HEK293 (cell line): ENCODE data around the gene NR2F1-AS1.
A peak's percentile ranks its signal among the peaks of the same experiment; 100 is the strongest.

Experiments used
- CTCF ChIA-PET: fragments of 350-600 bp; formaldehyde crosslinking; extraction: SDS; loops from one replicate; lab custom pipeline; 2021; ENCODE audit warnings: antibody characterized with exemption; lab: Yijun Ruan, JAX
- POLR2A ChIA-PET: fragments of 300-600 bp; formaldehyde crosslinking; extraction: SDS; loops from one replicate; lab custom pipeline; 2020; ENCODE audit warnings: antibody characterized with exemption, inconsistent platforms; lab: Yijun Ruan, JAX
- H3K27ac ChIP-seq: fragments of 200-500 bp; sonication (Bioruptor generic); 2 replicates; pipeline ENCODE4 v1.5.1; 2014; ENCODE audit warnings: low read depth, low read length, control low read depth, inconsistent platforms; ENCODE audit errors: extremely low read depth
- H3K36me3 ChIP-seq, 2 experiments: fragments of 200-500 bp in 1 of 2; sonication (Bioruptor generic) in 1 of 2; 1 replicate in 1 of 2; 2 replicates in 1 of 2; pipeline ENCODE4 v1.5.1; 2014 to 2017; ENCODE audit warnings: inconsistent platforms in 2 of 2, low read length in 2 of 2; ENCODE audit not compliant: control insufficient read depth in 2 of 2, insufficient read depth in 1 of 2
- H3K4me1 ChIP-seq: fragments of 200-500 bp; sonication (Bioruptor generic); 2 replicates; pipeline ENCODE4 v1.5.1; 2014; ENCODE audit warnings: mild to moderate bottlenecking, low read length, inconsistent platforms; ENCODE audit not compliant: control insufficient read depth, insufficient read depth
- H3K4me3 ChIP-seq: 2 replicates; pipeline ENCODE4 v1.5.1; 2011; ENCODE audit warnings: low read depth, mild to moderate bottlenecking, control low read depth, low read length, moderate library complexity
- H3K9me3 ChIP-seq: fragments of 200-500 bp; sonication (Bioruptor generic); 2 replicates; pipeline ENCODE4 v1.5.1; 2014; ENCODE audit warnings: low read depth, low read length, inconsistent platforms; ENCODE audit not compliant: control insufficient read depth, insufficient read depth
- GLI2 ChIP-seq: fragments of 450-650 bp; formaldehyde crosslinking; IDR thresholded peaks from 2 replicates; pipeline ENCODE4; 2017; ENCODE audit warnings: missing biosample characterization, missing genetic modification characterization, low read depth, borderline replicate concordance
- KLF7 ChIP-seq: fragments of 450-650 bp; formaldehyde crosslinking; IDR thresholded peaks from 2 replicates; pipeline ENCODE4 v1.5.1; 2016; ENCODE audit warnings: missing biosample characterization, missing genetic modification characterization, borderline replicate concordance
- SALL2 ChIP-seq: fragments of 450-650 bp; formaldehyde crosslinking; IDR thresholded peaks from 2 replicates; pipeline ENCODE4 v1.5.0; 2017; ENCODE audit warnings: missing biosample characterization, mild to moderate bottlenecking, missing genetic modification characterization, borderline replicate concordance
- YY2 ChIP-seq: fragments of 450-650 bp; formaldehyde crosslinking; IDR thresholded peaks from 2 replicates; pipeline ENCODE4 v1.5.1; 2016; ENCODE audit warnings: missing biosample characterization, missing genetic modification characterization
- ZFHX2 ChIP-seq: fragments of 450-650 bp; formaldehyde crosslinking; conservative IDR thresholded peaks from 2 replicates; pipeline ENCODE4 v1.5.1; 2016; ENCODE audit warnings: missing biosample characterization, missing genetic modification characterization
- ZFP69B ChIP-seq: fragments of 450-650 bp; formaldehyde crosslinking; IDR thresholded peaks from 2 replicates; pipeline ENCODE4 v1.5.1; 2016; ENCODE audit warnings: missing biosample characterization, missing genetic modification characterization
- ZNF10 ChIP-seq: fragments of 450-650 bp; formaldehyde crosslinking; IDR thresholded peaks from 2 replicates; pipeline ENCODE4 v1.5.1; 2017; ENCODE audit warnings: missing biosample characterization, missing genetic modification characterization
- ZNF211 ChIP-seq: fragments of 450-650 bp; formaldehyde crosslinking; IDR thresholded peaks from 2 replicates; pipeline ENCODE4 v1.5.1; 2016; ENCODE audit warnings: low read depth, missing biosample characterization, missing genetic modification characterization
- ZNF280D ChIP-seq: fragments of 450-650 bp; formaldehyde crosslinking; IDR thresholded peaks from 2 replicates; pipeline ENCODE4 v1.5.1; 2016; ENCODE audit warnings: missing biosample characterization, missing genetic modification characterization
- ZNF513 ChIP-seq: fragments of 450-650 bp; IDR thresholded peaks from 2 replicates; pipeline ENCODE4 v1.5.1; 2018; ENCODE audit warnings: missing biosample characterization, missing genetic modification characterization
- ZNF521 ChIP-seq: fragments of 450-650 bp; formaldehyde crosslinking; IDR thresholded peaks from 2 replicates; pipeline ENCODE4 v1.5.1; 2017; ENCODE audit warnings: missing biosample characterization, mild to moderate bottlenecking, missing genetic modification characterization
- ZNF561 ChIP-seq: fragments of 450-650 bp; IDR thresholded peaks from 2 replicates; pipeline ENCODE4 v1.5.1; 2018; ENCODE audit warnings: missing biosample characterization, missing genetic modification characterization, borderline replicate concordance
- ZNF639 ChIP-seq: fragments of 450-650 bp; formaldehyde crosslinking; IDR thresholded peaks from 2 replicates; pipeline ENCODE4 v1.5.1; 2016; ENCODE audit warnings: missing biosample characterization, missing genetic modification characterization
- ZNF701 ChIP-seq: fragments of 450-650 bp; formaldehyde crosslinking; IDR thresholded peaks from 2 replicates; pipeline ENCODE4 v1.5.1; 2016; ENCODE audit warnings: missing biosample characterization, missing genetic modification characterization
- ZSCAN4 ChIP-seq: fragments of 450-650 bp; formaldehyde crosslinking; IDR thresholded peaks from 2 replicates; pipeline ENCODE4 v1.5.1; 2017; ENCODE audit warnings: missing biosample characterization, missing genetic modification characterization

NR2F1-AS1 gene

GRCh38 chr5:93603793-93604643 is 23.0 kb upstream of the NR2F1-AS1 start:
- no peak overlapping the region for H3K4me3 ChIP-seq
- no peaks in the 10 kb centered on the region for H3K9me3 ChIP-seq
- peaks cover 38% of the 10 kb centered on the region for H3K4me1 ChIP-seq
- POLR2A ChIA-PET, result no interaction called here
- TF ChIP-seq ZNF561 (tag by site-specific recombination), result no peak
- no peak for TF ChIP-seq ZNF280D
- TF ChIP-seq ZFHX2 (tag by site-specific recombination), result peak; percentile 40
- peak; percentile 88 for TF ChIP-seq ZSCAN4 (tag by site-specific recombination)
- TF ChIP-seq, all 188 proteins: peak for 2
- Histone ChIP-seq H3K36me3 (no peaks in the 10 kb centered on the region), H3K27ac (no peak overlapping the region)
- CTCF ChIA-PET, result no interaction called here

GRCh38 chr5:93603078-93603792 is 22.2 kb upstream of the NR2F1-AS1 start:
- ChIA-PET POLR2A (no interaction called here), CTCF (interaction anchor here (0.5 to 0.6 kb wide), 2 partner anchors 464 to 1112 kb away, joined by 3 read pairs; no protein-coding TSS in a partner anchor)
- Histone ChIP-seq H3K4me1 (peaks cover 46% of the 10 kb centered on the region), H3K4me3 (no peak overlapping the region), H3K9me3 (no peaks in the 10 kb centered on the region), H3K36me3 (no peaks in the 10 kb centered on the region), H3K27ac (no peak overlapping the region)
- TF ChIP-seq ZNF211 (tag by site-specific recombination), result no peak
- TF ChIP-seq ZNF521 (tag by site-specific recombination), result no peak
- TF ChIP-seq KLF7 (tag by site-specific recombination), result no peak
- no peak for TF ChIP-seq ZNF701
- no peak for TF ChIP-seq ZNF280D
- no peak for TF ChIP-seq ZFP69B
- no peak for TF ChIP-seq YY2 (tag by site-specific recombination)
- TF ChIP-seq ZNF10 (tag by site-specific recombination), result no peak
- TF ChIP-seq SALL2 (tag by site-specific recombination), result no peak
- no peak for TF ChIP-seq GLI2 (tag by site-specific recombination)
- TF ChIP-seq ZNF639, result no peak
- TF ChIP-seq ZNF513 (tag by site-specific recombination), result no peak
